ENCODE measurements around the gene PGAM1. TPM values are rescaled to one million over a fixed set of nuclear protein-coding genes. Genes with fewer than 3 reads are reported as not detected.

PGAM1 gene
- total RNA-seq, 1 experiment from 2014 or later: 436 TPM

Small RNAs within 50 kb of the gene (small RNA-seq; reads per million reads assigned to genes)
- gene RF00019: 0 reads per million in 2 experiments

Other genes with a start within 250 kb of the PGAM1 start
- 0.27 TPM in 1 of 2 replicates, not detected in the other for gene SLIT1, start 240.2 kb upstream of the PGAM1 start, total RNA-seq (2014; rRNA removed; shearing (Covaris generic))
- 20.6 and 20.7 TPM in 2 replicates for gene ARHGAP19, start 133.6 kb upstream of the PGAM1 start, total RNA-seq (2014; rRNA removed; shearing (Covaris generic))
- 1.1 and 2.0 TPM in 2 replicates for gene FRAT1, start 106.9 kb upstream of the PGAM1 start, total RNA-seq (2014; rRNA removed; shearing (Covaris generic))
- gene FRAT2, start 91.5 kb upstream of the PGAM1 start, total RNA-seq (2014; rRNA removed; shearing (Covaris generic)): 10.0 and 12.4 TPM in 2 replicates
- gene RRP12, start 24.9 kb upstream of the PGAM1 start, total RNA-seq (2014; rRNA removed; shearing (Covaris generic)): 62.6 and 66.8 TPM in 2 replicates
- gene EXOSC1, start 19.8 kb downstream of the PGAM1 start, total RNA-seq (2014; rRNA removed; shearing (Covaris generic)): 85.8 and 96.3 TPM in 2 replicates
- 34.3 and 35.4 TPM in 2 replicates for gene ZDHHC16, start 20.0 kb downstream of the PGAM1 start, total RNA-seq (2014; rRNA removed; shearing (Covaris generic))
- gene MMS19, start 72.2 kb downstream of the PGAM1 start, total RNA-seq (2014; rRNA removed; shearing (Covaris generic)): 61.4 and 63.2 TPM in 2 replicates
- 3.4 and 3.8 TPM in 2 replicates for gene UBTD1, start 72.7 kb downstream of the PGAM1 start, total RNA-seq (2014; rRNA removed; shearing (Covaris generic))
- gene ANKRD2, start 146.6 kb downstream of the PGAM1 start, total RNA-seq (2014; rRNA removed; shearing (Covaris generic)): 2.0 and 3.1 TPM in 2 replicates
- gene HOGA1, start 158.2 kb downstream of the PGAM1 start, total RNA-seq (2014; rRNA removed; shearing (Covaris generic)): 1.4 TPM in 2 replicates
- 0.12 TPM in 1 of 2 replicates, not detected in the other for gene C10orf62, start 163.5 kb downstream of the PGAM1 start, total RNA-seq (2014; rRNA removed; shearing (Covaris generic))
- 13.3 and 19.5 TPM in 2 replicates for gene MORN4, start 207.3 kb downstream of the PGAM1 start, total RNA-seq (2014; rRNA removed; shearing (Covaris generic))
- 13.4 and 13.7 TPM in 2 replicates for gene PI4K2A, start 214.5 kb downstream of the PGAM1 start, total RNA-seq (2014; rRNA removed; shearing (Covaris generic))

Measured in NCI-H460 (cell line).